Calu3 (cell line): ENCODE data around the gene KCND2. TPM values are rescaled to one million over a fixed set of nuclear protein-coding genes. Genes with fewer than 3 reads are reported as not detected.

Experiments used
- BruUV-seq: library from RNA; stranded (reverse); fragments of 400-500 nt; replicated peaks from 2 replicates; lab custom pipeline; 2021; lab: Mats Ljungman, UMichigan
- CTCF ChIA-PET: fragments of 300-600 bp; sonication (Branson Sonifier 250); formaldehyde crosslinking; loops from one replicate; lab custom pipeline; 2022; ENCODE audit warnings: antibody characterized with exemption; lab: Charles Lee
- DNase-seq: peaks from one replicate; pipeline ENCODE4 v3.0.0; 2022
- H3K27ac Mint-ChIP-seq: one replicate; pipeline ENCODE4 v1.8.0; 2022; ENCODE audit warnings: mixed read lengths; ENCODE audit not compliant: unreplicated experiment
- H3K27me3 Mint-ChIP-seq: one replicate; pipeline ENCODE4 v1.8.0; 2022; ENCODE audit warnings: mixed read lengths; ENCODE audit not compliant: unreplicated experiment
- H3K36me3 Mint-ChIP-seq: one replicate; pipeline ENCODE4 v1.8.0; 2022; ENCODE audit warnings: mild to moderate bottlenecking, moderate library complexity, mixed read lengths; ENCODE audit not compliant: insufficient read depth, unreplicated experiment
- H3K4me1 Mint-ChIP-seq: one replicate; pipeline ENCODE4 v1.8.0; 2022; ENCODE audit warnings: mild to moderate bottlenecking, low read depth, mixed read lengths; ENCODE audit not compliant: unreplicated experiment
- H3K4me3 Mint-ChIP-seq: one replicate; pipeline ENCODE4 v1.8.0; 2022; ENCODE audit warnings: mild to moderate bottlenecking, low read depth, moderate library complexity, mixed read lengths; ENCODE audit not compliant: unreplicated experiment
- H3K9me3 Mint-ChIP-seq: one replicate; pipeline ENCODE4 v1.8.0; 2022; ENCODE audit warnings: low read depth, mixed read lengths; ENCODE audit not compliant: unreplicated experiment
- CTCF ChIP-seq: fragments of 200-600 bp; IDR thresholded peaks from one replicate; pipeline ENCODE4 v1.8.0; 2022; ENCODE audit warnings: antibody characterized with exemption; ENCODE audit not compliant: unreplicated experiment
- intact Hi-C: fragments of 100-400 bp; cut with micrococcal nuclease; formaldehyde crosslinking; loops from one replicate; pipeline ENCODE4 v1.10.0; 2022; ENCODE audit not compliant: unreplicated experiment
- total RNA-seq: library from RNA; stranded (reverse); gene quantifications from 2 replicates; pipeline ENCODE4 v1.2.3, GENCODE V29; 2022

The KCND2 gene
- total RNA-seq, 1 experiment from 2014 or later, result 1.2 TPM

GRCh38 chr7:120473352-120473751, 200.4 kb downstream of the KCND2 start:
- H3K4me1 Mint-ChIP-seq, result no peaks in the 10 kb centered on the region
- intact Hi-C loops, result no loop called here
- H3K27ac Mint-ChIP-seq, result no peak overlapping the region
- no TSS peak for BruUV-seq
- no peaks in the 10 kb centered on the region for H3K36me3 Mint-ChIP-seq
- H3K27me3 Mint-ChIP-seq, result no peaks in the 10 kb centered on the region
- H3K9me3 Mint-ChIP-seq, result no peaks in the 10 kb centered on the region
- no peak overlapping the region for H3K4me3 Mint-ChIP-seq
- no peak for DNase-seq
- no peak for TF ChIP-seq CTCF
- CTCF ChIA-PET, result no interaction called here

GRCh38 chr7:120475994-120476393, 203.0 kb downstream of the KCND2 start:
- Mint-ChIP-seq H3K4me3 (no peak overlapping the region), H3K27me3 (no peaks in the 10 kb centered on the region), H3K36me3 (no peaks in the 10 kb centered on the region), H3K27ac (no peak overlapping the region), H3K9me3 (no peaks in the 10 kb centered on the region), H3K4me1 (no peaks in the 10 kb centered on the region)
- CTCF ChIA-PET, result no interaction called here
- no TSS peak for BruUV-seq
- intact Hi-C loops, result no loop called here
- TF ChIP-seq CTCF, result no peak
- no peak for DNase-seq

GRCh38 chr7:120480472-120480871, 207.5 kb downstream of the KCND2 start:
- Mint-ChIP-seq H3K27ac (no peak overlapping the region), H3K27me3 (no peaks in the 10 kb centered on the region), H3K4me3 (no peak overlapping the region), H3K4me1 (no peaks in the 10 kb centered on the region), H3K36me3 (no peaks in the 10 kb centered on the region), H3K9me3 (no peaks in the 10 kb centered on the region)
- CTCF ChIA-PET, result no interaction called here
- intact Hi-C loops, result no loop called here
- TF ChIP-seq CTCF, result no peak
- BruUV-seq, result no TSS peak
- no peak for DNase-seq

GRCh38 chr7:120480930-120481329, 208.0 kb downstream of the KCND2 start:
- Mint-ChIP-seq H3K36me3 (no peaks in the 10 kb centered on the region), H3K9me3 (no peaks in the 10 kb centered on the region), H3K27me3 (no peaks in the 10 kb centered on the region), H3K27ac (no peak overlapping the region), H3K4me1 (peaks cover 2% of the 10 kb centered on the region), H3K4me3 (no peak overlapping the region)
- CTCF ChIA-PET, result no interaction called here
- intact Hi-C loops, result no loop called here
- DNase-seq, result no peak
- no TSS peak for BruUV-seq
- TF ChIP-seq CTCF, result no peak
